ENCODE measurements around the gene GRID1.

Gene GRID1

DNA sequence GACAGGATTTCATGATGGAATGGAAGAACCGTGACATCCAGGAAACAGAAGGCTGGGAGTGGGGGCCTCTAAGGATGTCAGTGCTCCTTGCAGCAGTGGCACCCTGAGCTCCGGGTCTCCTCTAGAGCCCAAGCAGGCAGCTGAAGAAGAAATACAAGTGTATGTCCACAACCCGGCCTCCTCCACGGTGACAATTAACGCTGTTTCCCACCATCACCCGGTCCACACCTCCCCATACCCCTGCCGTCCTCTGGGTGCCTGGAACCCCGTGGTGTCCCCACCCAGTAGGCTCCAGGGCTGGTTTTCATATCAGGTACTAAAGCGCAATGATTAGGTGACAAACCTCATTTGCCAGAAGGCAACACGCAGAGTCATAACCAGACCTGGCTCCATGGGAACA is 30.3 kb downstream of the GRID1 start:
- DNase-seq, result no peak

GRCh38 chr10:86335831-86336230 is 30.8 kb downstream of the GRID1 start:
- DNase-seq, result no peak

GRCh38 chr10:86335257-86335656 is 31.3 kb downstream of the GRID1 start:
- DNase-seq, result no peak

DNA sequence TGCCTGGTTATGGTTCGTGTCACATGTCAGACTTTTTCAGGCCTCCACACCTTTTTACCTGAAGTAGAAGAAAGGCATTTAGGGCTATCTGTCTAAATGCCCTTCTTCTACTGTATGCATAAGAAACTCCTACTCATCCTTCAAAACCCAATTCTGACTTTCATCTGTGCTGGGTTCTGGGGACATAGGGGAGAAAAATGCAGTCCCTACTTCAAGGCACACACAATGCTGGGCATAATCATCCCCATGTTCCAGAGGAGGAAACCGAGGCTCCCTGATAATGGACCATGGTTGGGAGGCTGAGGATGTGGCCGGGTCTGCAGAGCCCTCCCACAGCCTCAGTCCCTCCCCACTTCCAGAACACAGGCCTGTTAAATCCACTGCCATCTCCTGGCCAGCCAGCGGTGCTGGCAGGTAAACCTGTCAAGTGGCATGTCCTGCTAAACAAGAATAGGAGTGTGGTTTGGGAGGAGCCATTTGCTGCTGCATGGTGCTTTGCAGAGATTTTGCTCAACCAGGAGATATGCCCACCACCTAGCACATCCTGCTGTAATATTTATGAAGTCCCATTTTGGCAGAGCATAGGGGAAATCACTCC is 32.0 kb downstream of the GRID1 start:
- DNase-seq, result no peak

- no peak for DNase-seq
Observed at GRCh38 chr10:86333826-86334487, 32.6 kb downstream of the GRID1 start.

DNA sequence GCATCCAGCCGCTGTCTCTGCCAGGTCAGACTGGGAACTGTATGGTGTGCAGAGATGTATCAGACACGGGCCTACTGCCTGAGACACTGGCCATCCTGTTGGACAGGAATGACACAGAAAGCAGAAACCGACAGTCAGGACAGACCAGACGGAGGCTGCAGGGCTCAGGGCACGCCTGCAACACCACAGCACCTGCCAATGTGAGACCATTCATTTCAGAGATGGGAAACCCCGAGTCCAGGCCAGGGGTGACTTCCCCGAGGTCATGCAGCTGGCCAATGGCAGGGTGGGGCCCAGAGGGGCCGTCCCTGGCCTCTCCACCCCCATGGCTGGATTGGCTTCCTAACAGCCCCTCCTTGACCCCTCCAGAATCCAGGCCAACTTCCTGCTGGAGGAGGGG is 34.7 kb downstream of the GRID1 start:
- no peak for DNase-seq

- DNase-seq, result peak; percentile 8
Observed at GRCh38 chr10:86330778-86331763, 35.5 kb downstream of the GRID1 start.

GRCh38 chr10:86329896-86330680 is 36.5 kb downstream of the GRID1 start:
- DNase-seq, result peak; percentile 7

DNA sequence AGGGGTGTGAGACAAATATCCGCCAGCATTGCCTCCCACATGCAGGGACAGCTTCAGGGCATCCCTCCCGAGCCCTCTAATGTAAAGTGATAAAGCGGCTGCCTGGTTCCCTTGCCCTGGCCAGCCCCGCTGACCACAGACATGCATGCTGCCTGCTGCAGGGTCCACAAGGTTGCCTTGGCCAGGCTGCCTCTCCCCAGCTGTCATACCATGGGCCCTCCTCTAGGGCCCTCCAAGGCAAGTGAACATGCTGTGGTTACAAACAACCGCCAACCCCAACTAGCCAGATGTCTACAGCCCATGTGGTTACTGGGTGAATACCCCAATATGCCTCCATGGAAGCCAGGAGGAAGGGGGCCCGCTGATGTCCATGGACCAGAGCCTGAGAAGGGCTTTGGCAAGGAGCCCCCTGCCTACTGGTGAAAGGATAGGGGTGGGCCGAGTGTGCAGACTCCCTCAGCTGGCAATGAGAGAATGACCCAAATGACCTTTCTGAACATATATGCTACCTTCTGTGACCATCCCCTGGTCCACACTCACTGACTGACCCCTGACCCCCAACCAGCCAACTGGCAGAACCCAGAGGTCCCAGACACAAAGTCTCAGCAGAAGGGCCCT is 37.4 kb downstream of the GRID1 start:
- peak; percentile 1 for DNase-seq

- DNase-seq, result no peak
Observed at GRCh38 chr10:86327954-86328725, 38.5 kb downstream of the GRID1 start.

DNA sequence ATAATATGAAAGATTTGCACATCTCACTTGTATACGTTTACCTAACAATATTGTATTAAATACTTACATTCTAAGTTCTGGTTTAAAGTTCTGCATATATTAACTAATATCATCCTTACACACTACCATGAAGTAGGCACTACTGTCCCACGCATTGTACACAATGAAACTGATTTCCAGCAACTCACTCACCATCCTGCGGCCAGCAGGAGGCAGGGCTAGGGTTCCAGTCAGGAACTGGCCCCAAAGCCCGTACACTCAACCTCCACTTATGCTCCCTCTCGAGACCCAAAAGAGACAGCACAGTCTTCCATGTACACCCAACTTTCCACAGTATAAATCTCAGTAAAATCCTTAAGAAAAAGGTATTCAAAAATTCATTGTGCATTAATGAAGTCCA is 41.4 kb downstream of the GRID1 start:
- no peak for DNase-seq

DNA sequence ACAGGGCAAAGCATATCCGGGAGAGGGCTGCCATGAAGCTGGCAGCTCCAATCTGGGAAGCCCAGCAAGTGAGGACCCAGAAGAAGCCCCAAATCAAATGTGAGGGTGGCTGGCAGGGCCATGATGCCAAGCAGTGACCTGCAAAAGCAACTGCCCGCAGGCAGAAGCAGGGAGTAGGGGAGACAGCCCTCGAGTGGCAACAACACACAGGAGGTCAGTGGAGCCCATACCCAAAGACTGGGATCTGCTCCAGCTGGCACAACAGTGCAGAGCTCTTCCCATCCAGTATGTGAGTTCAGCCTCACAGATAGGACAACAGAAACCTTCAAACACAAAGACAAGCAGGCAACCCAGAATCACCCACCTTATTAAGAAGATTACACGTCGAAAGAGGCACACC is 45.0 kb downstream of the GRID1 start:
- DNase-seq, result no peak

DNA sequence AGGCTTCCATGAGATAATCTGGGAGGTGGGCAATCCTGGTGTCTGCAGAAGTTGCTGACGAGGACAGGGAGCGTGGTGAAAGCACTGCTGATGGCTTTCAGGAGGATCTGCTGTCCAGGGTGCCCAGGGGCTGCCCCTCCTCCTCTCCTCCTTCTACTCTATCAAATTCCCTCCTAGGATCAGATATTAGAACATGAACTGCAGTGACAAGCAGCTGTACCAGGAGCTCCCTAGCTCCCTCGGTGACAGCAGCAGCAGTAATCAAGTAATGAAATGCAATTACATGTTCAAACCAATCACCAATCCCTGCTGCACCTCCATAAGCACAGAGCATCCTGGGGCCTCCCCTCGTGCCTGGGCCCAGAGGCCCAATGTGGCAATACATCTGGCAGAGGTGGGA is 46.9 kb downstream of the GRID1 start:
- no peak for DNase-seq

- DNase-seq, result no peak
Observed at GRCh38 chr10:86317949-86318725, 48.5 kb downstream of the GRID1 start.

DNA sequence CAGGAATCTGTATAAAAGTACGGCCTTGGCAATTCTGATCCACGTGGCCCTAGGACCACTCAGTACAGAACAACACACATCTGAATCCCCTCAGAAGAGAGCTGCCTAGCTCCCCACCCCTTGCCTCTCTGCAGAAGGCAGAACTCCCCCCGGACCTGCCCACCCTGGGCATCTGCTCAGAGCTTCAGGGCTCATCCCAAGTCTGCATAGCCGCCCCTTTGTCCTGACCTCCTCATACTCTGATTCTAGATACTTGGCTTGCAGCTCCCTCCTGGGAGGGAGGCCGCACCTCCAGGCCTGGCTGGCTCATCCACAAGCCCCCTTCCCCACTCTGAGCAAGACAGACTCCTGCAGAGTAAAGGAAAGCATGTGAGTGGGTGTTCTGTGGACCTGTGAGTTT is 49.6 kb downstream of the GRID1 start:
- DNase-seq, result no peak

GRCh38 chr10:86316274-86316835 is 50.2 kb downstream of the GRID1 start:
- no peak for DNase-seq

DNA sequence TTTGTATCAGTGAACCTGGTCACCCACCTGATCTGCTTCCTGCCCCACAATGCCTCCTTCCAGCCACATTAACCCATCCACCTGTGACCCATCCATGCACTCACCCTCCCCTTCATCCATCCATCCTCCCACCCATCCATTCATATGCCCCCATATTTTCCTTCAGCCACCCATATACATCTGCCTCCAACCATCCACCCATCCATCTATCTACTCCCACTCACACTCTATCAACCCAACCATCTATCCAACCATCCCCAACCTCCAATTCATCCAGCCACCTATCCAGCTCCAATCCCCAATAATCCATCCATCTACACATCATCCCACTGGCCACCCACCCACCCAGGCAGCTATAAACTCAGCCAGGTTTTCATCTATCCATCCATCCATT is 51.0 kb downstream of the GRID1 start:
- no peak for DNase-seq

- no peak for DNase-seq
Observed at GRCh38 chr10:86314616-86315548, 51.7 kb downstream of the GRID1 start.

DNA sequence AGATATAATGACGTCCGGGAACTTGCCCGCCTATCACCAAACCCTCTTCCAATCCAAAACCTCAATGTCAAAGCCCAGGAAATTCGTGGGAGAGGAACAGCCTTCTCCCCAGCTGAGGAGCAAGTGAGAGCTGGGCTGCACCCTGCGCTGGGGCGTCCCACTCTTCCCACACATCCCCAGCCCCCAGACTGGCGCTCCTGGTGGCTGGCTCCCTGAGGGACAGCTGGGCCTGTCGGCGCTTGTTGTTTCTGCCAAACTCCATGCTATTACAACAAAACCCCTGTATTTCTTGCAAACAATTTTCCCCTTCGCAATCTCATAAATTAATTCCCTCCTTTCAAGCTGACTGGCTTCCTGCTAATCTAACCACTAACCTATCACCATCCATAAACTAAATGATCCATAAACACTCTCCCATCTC is 53.0 kb downstream of the GRID1 start:
- no peak for DNase-seq

Data from activated T-cell treated with anti-CD3 and anti-CD28 coated beads, Interleukin-2, amount 50 U/mL, for 1 hour (primary cell).